PC-9 (cell line): ENCODE measurements around the gene PALLD. TPM values are rescaled to one million over a fixed set of nuclear protein-coding genes. Genes with fewer than 3 reads are reported as not detected.

Source experiments
- BruUV-seq: library from RNA; stranded (reverse); fragments of 400-500 nt; replicated peaks from 2 replicates; lab custom pipeline; 2021; lab: Mats Ljungman, UMichigan
- CTCF ChIA-PET: fragments of 300-600 bp; sonication (Branson Sonifier 250); formaldehyde crosslinking; loops from one replicate; lab custom pipeline; 2022; ENCODE audit warnings: antibody characterized with exemption; lab: Charles Lee
- POLR2A ChIA-PET: fragments of 300-600 bp; sonication (Branson Sonifier 250); formaldehyde crosslinking; loops from one replicate; lab custom pipeline; 2022; ENCODE audit warnings: antibody characterized with exemption; ENCODE audit not compliant: unreplicated experiment; lab: Charles Lee
- DNase-seq, 2 experiments: peaks; one replicate each; pipeline versions ENCODE4 v3.0.0 to v3.0.0-alpha.2; 2015 to 2022; ENCODE audit warnings: mixed read lengths in 1 of 2
- H2AFZ ChIP-seq: fragments of 200-600 bp; sonication (generic); 2 replicates; pipeline ENCODE4 v1.8.1; 2017; ENCODE audit warnings: antibody characterized with exemption
- H3F3A ChIP-seq: fragments of 200-600 bp; sonication (generic); 2 replicates; pipeline ENCODE4 v1.8.1; 2017; ENCODE audit warnings: antibody characterized with exemption, mild to moderate bottlenecking, low read depth; ENCODE audit not compliant: insufficient read depth
- H3K27ac ChIP-seq: fragments of 200-600 bp; sonication (generic); 2 replicates; pipeline ENCODE4 v1.6.1; 2016; ENCODE audit warnings: mixed run types
- H3K27me3 ChIP-seq: fragments of 200-600 bp; sonication (generic); 2 replicates; pipeline ENCODE4 v1.6.1; 2016; ENCODE audit warnings: low read depth, mixed run types; ENCODE audit not compliant: insufficient read depth
- H3K36me3 ChIP-seq: fragments of 200-600 bp; sonication (generic); 2 replicates; pipeline ENCODE4 v1.6.1; 2016; ENCODE audit warnings: low read depth, mixed run types
- H3K4me1 ChIP-seq: fragments of 200-600 bp; sonication (generic); replicated peaks from 2 replicates; pipeline ENCODE4 v1.6.1; 2016; ENCODE audit warnings: mixed run types; ENCODE audit not compliant: insufficient read depth
- H3K4me2 ChIP-seq: fragments of 200-600 bp; sonication (generic); 2 replicates; pipeline ENCODE4 v1.6.1; 2017; ENCODE audit warnings: mixed run types
- H3K4me3 ChIP-seq: fragments of 200-600 bp; sonication (generic); 2 replicates; pipeline ENCODE4 v1.6.1; 2016; ENCODE audit warnings: mixed run types
- H3K79me2 ChIP-seq: fragments of 200-600 bp; sonication (generic); 2 replicates; pipeline ENCODE4 v1.6.1; 2017; ENCODE audit warnings: low read depth, mixed run types
- H3K9me2 ChIP-seq: fragments of 200-600 bp; sonication (generic); 2 replicates; pipeline ENCODE4 v1.8.1; 2017; ENCODE audit warnings: mild to moderate bottlenecking; ENCODE audit not compliant: insufficient read depth
- H3K9me3 ChIP-seq: fragments of 200-600 bp; sonication (generic); 2 replicates; pipeline ENCODE4 v1.8.1; 2016; ENCODE audit warnings: low read depth; ENCODE audit not compliant: insufficient read depth
- H4K20me1 ChIP-seq: fragments of 200-600 bp; sonication (generic); 2 replicates; pipeline ENCODE4 v1.8.1; 2017; ENCODE audit not compliant: insufficient read depth
- EZH2 ChIP-seq: fragments of 200-600 bp; sonication (generic); IDR thresholded peaks from 2 replicates; pipeline ENCODE4 v1.8.0; 2017; ENCODE audit warnings: antibody characterized with exemption, low read depth
- intact Hi-C: fragments of 100-400 bp; cut with micrococcal nuclease; formaldehyde crosslinking; loops from one replicate; pipeline ENCODE4 v1.10.0; 2022; ENCODE audit not compliant: unreplicated experiment
- total RNA-seq: library from RNA; stranded (reverse); gene quantifications from 2 replicates; pipeline ENCODE4 v1.2.3, GENCODE V29; 2021
- TF ChIP-seq, protein P1 (sequence below): fragments of 200-600 bp; sonication (generic); conservative IDR thresholded peaks from 2 replicates; pipeline ENCODE4 v1.6.1; 2017; ENCODE audit warnings: mixed run types, antibody characterized with exemption, mild to moderate bottlenecking, moderate library complexity

The PALLD gene
- total RNA-seq, 1 experiment from 2014 or later, result 156 TPM

DNA sequence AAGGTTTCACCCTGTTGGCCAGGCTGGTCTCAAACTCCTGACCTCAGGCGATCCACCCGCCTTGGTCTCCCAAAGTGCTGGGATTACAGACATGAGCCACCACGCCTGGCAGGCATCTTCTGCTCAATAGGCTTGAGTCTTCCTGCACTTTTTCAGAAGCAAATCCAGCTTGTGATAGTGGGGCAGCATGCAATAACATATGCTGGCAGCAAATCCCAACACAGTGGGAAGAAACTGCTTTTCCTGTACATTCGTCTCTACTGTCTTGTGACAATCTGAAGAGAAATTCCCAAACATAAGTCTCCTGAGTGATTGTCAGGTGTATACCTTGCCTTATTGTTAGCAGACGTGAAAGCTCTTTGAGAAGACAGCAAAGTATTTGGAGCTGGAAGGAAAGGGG is 145.7 kb downstream of the PALLD start:
- no peaks in the 10 kb centered on the region for H3K9me2 ChIP-seq
- H3K27me3 ChIP-seq, result no peaks in the 10 kb centered on the region
- no TSS peak for BruUV-seq
- no peak for DNase-seq
- intact Hi-C loops, result no loop called here
- ChIA-PET CTCF (no interaction called here), POLR2A (no interaction called here)
- no peak overlapping the region for H2AFZ ChIP-seq
- H3F3A ChIP-seq, result peaks cover 4% of the 10 kb centered on the region
- no peaks in the 10 kb centered on the region for H4K20me1 ChIP-seq
- H3K79me2 ChIP-seq, result 0 out of 2 replicates have a peak, but pooled peaks cover under 1% of the 10 kb centered on the region
- TF ChIP-seq, protein P1, sequence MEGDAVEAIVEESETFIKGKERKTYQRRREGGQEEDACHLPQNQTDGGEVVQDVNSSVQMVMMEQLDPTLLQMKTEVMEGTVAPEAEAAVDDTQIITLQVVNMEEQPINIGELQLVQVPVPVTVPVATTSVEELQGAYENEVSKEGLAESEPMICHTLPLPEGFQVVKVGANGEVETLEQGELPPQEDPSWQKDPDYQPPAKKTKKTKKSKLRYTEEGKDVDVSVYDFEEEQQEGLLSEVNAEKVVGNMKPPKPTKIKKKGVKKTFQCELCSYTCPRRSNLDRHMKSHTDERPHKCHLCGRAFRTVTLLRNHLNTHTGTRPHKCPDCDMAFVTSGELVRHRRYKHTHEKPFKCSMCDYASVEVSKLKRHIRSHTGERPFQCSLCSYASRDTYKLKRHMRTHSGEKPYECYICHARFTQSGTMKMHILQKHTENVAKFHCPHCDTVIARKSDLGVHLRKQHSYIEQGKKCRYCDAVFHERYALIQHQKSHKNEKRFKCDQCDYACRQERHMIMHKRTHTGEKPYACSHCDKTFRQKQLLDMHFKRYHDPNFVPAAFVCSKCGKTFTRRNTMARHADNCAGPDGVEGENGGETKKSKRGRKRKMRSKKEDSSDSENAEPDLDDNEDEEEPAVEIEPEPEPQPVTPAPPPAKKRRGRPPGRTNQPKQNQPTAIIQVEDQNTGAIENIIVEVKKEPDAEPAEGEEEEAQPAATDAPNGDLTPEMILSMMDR, result no peak
- TF ChIP-seq EZH2, result no peak
- peaks cover 8% of the 10 kb centered on the region for H3K4me1 ChIP-seq
- H3K36me3 ChIP-seq, result no peaks in the 10 kb centered on the region
- H3K4me3 ChIP-seq, result no peak overlapping the region
- no peaks in the 10 kb centered on the region for H3K9me3 ChIP-seq
- no peak overlapping the region for H3K4me2 ChIP-seq
- H3K27ac ChIP-seq, result no peak overlapping the region

DNA sequence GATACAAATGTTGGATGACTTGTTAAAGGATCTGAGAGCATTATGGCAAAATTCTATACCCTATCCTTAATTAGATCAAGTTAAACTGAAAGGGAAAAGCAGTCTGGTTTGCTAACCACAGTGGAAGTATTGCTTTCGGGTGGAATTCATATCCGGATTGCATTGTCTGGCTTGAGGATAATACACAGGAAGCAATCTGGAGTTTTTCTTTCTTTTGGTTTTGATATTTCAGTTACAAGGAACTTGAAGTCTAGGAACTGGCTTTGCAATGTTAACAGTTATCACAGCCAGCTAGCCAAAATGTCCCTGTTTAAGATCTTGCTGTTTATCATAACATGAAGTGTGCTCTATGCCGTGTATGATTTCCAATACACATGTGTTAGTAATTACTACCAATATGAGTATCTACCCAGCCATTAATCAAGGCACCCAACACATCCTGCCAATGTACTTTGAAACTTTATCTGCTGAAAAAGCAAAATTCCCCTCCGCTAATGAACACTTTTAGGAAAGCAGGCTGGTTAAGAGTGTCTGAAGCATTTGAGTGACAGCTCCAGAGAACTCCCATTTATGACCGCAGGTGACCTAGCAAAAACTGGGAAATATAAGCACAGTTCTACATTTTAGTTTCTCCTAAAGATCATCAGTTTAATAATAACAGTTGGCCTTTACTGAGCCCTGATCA is 146.4 kb downstream of the PALLD start:
- no peaks in the 10 kb centered on the region; the same call in 1 of the 2 replicates for H3F3A ChIP-seq
- DNase-seq, result no peak
- peaks cover 1% of the 10 kb centered on the region; the same call in 1 of the 2 replicates for H3K4me1 ChIP-seq
- ChIA-PET CTCF (no interaction called here), POLR2A (interaction anchor here (0.6 kb wide), 1 partner anchor 142 kb away, joined by 22 read pairs; no protein-coding TSS in a partner anchor)
- no peaks in the 10 kb centered on the region for H3K36me3 ChIP-seq
- H3K79me2 ChIP-seq, result no peaks in the 10 kb centered on the region
- TF ChIP-seq, protein P1, result no peak
- no peak for TF ChIP-seq EZH2
- no peak overlapping the region for H3K27ac ChIP-seq
- no peaks in the 10 kb centered on the region for H3K9me3 ChIP-seq
- no peaks in the 10 kb centered on the region for H4K20me1 ChIP-seq
- no TSS peak for BruUV-seq
- H2AFZ ChIP-seq, result no peak overlapping the region
- no peak overlapping the region for H3K4me2 ChIP-seq
- H3K9me2 ChIP-seq, result no peaks in the 10 kb centered on the region
- intact Hi-C loops, result no loop called here
- no peaks in the 10 kb centered on the region for H3K27me3 ChIP-seq
- no peak overlapping the region for H3K4me3 ChIP-seq

DNA sequence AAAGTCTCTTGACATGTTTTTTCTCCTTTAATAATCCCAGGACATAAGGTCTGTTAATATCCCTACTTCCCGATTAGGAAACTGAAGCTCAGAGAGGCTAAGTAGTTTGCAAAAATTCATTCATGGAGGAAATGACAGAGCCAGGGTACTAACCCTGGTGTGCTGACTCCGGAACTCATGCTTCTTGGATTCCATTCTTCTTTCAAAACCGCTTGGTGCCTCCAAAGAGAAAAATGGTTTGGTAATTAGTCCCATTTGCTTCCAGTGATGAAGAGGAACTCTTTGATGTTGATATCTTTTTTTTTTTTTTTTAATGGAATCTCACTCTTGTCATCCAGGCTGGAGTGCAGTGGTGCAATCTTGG is 146.9 kb downstream of the PALLD start:
- no peak for DNase-seq
- H3K27ac ChIP-seq, result no peak overlapping the region
- intact Hi-C loops, result no loop called here
- BruUV-seq, result no TSS peak
- ChIA-PET CTCF (no interaction called here), POLR2A (interaction anchor here (0.6 kb wide), 1 partner anchor 141 kb away, joined by 22 read pairs; no protein-coding TSS in a partner anchor)
- no peak overlapping the region for H2AFZ ChIP-seq
- no peaks in the 10 kb centered on the region for H3K79me2 ChIP-seq
- H3K4me1 ChIP-seq, result no peaks in the 10 kb centered on the region; the same call in 1 of the 2 replicates
- H3K9me3 ChIP-seq, result no peaks in the 10 kb centered on the region
- H3K4me3 ChIP-seq, result no peak overlapping the region
- no peaks in the 10 kb centered on the region for H3K36me3 ChIP-seq
- no peak overlapping the region for H3K4me2 ChIP-seq
- H4K20me1 ChIP-seq, result no peaks in the 10 kb centered on the region
- H3K27me3 ChIP-seq, result no peaks in the 10 kb centered on the region
- no peaks in the 10 kb centered on the region for H3F3A ChIP-seq
- H3K9me2 ChIP-seq, result no peaks in the 10 kb centered on the region
- TF ChIP-seq, protein P1, result no peak
